BE2C (cell line): ENCODE results near the gene RAB11FIP3.

Source experiments
- DNase-seq: peaks from one replicate; pipeline ENCODE4 v3.0.0-alpha.2; 2020
- H3K27me3 ChIP-seq: fragments of 250-450 bp; sonication (Bioruptor Pico); 2 replicates; pipeline ENCODE4 v1.5.1; 2020; ENCODE audit warnings: mild to moderate bottlenecking
- H3K36me3 ChIP-seq: fragments of 250-450 bp; sonication (Bioruptor Pico); 2 replicates; pipeline ENCODE4 v1.5.1; 2020; ENCODE audit warnings: mild to moderate bottlenecking
- H3K4me1 ChIP-seq: fragments of 250-450 bp; sonication (Bioruptor Pico); 2 replicates; pipeline ENCODE4 v1.5.1; 2020
- H3K4me3 ChIP-seq: 2 replicates; pipeline ENCODE4 v1.5.1; 2011; ENCODE audit warnings: low read depth, low read length
- H3K9me3 ChIP-seq: fragments of 250-450 bp; sonication (Bioruptor Pico); 2 replicates; pipeline ENCODE4 v1.5.1; 2020
- CTCF ChIP-seq: IDR thresholded peaks from 2 replicates; pipeline ENCODE4 v1.5.1; 2012; ENCODE audit warnings: mild to moderate bottlenecking, low read depth, low read length

The RAB11FIP3 gene

GRCh38 chr16:396199-396598, 29.2 kb upstream of the RAB11FIP3 start:
- no peaks in the 10 kb centered on the region for H3K27me3 ChIP-seq
- TF ChIP-seq CTCF, result no peak
- H3K9me3 ChIP-seq, result no peaks in the 10 kb centered on the region
- no peak for DNase-seq
- peaks cover 8% of the 10 kb centered on the region for H3K4me1 ChIP-seq
- H3K36me3 ChIP-seq, result peaks cover 27% of the 10 kb centered on the region
- H3K4me3 ChIP-seq, result peak overlapping the region; percentile 62

GRCh38 chr16:396605-397004, 28.8 kb upstream of the RAB11FIP3 start:
- no peaks in the 10 kb centered on the region for H3K27me3 ChIP-seq
- peak; percentile 68 for DNase-seq
- H3K4me3 ChIP-seq, result peak overlapping the region; percentile 62
- TF ChIP-seq CTCF, result no peak
- peaks cover 27% of the 10 kb centered on the region for H3K36me3 ChIP-seq
- H3K4me1 ChIP-seq, result peaks cover 8% of the 10 kb centered on the region
- H3K9me3 ChIP-seq, result no peaks in the 10 kb centered on the region

- TF ChIP-seq CTCF, result no peak
- DNase-seq, result peak; percentile 69
- peak within 1 kb of the TSS; percentile 62 for H3K4me3 ChIP-seq
- no peaks in the 10 kb centered on the region for H3K27me3 ChIP-seq
- H3K9me3 ChIP-seq, result no peaks in the 10 kb centered on the region
- peaks cover 8% of the 10 kb centered on the region for H3K4me1 ChIP-seq
- peaks cover 27% of the 10 kb centered on the region for H3K36me3 ChIP-seq
Observed at GRCh38 chr16:397135-397661, 28.3 kb upstream of the RAB11FIP3 start, which contains the start of gene NME4. Gene NME4, plus strand, starts transcription at chr16:397199. Its CDS starts 24 bp downstream, at chr16:397223.

- peaks cover 27% of the 10 kb centered on the region for H3K36me3 ChIP-seq
- H3K4me1 ChIP-seq, result peaks cover 8% of the 10 kb centered on the region
- peak; percentile 39 for TF ChIP-seq CTCF
- H3K9me3 ChIP-seq, result no peaks in the 10 kb centered on the region
- peak; percentile 88 for DNase-seq
- H3K4me3 ChIP-seq, result peak overlapping the region; percentile 35
- no peaks in the 10 kb centered on the region for H3K27me3 ChIP-seq
Observed at GRCh38 chr16:397736-398332, 27.6 kb upstream of the RAB11FIP3 start.

- Histone ChIP-seq H3K4me3 (no peak overlapping the region; the same call in 1 of the 2 replicates), H3K4me1 (peaks cover 8% of the 10 kb centered on the region), H3K36me3 (peaks cover 27% of the 10 kb centered on the region), H3K27me3 (no peaks in the 10 kb centered on the region), H3K9me3 (no peaks in the 10 kb centered on the region)
- no peak for TF ChIP-seq CTCF
- DNase-seq, result no peak
Observed at GRCh38 chr16:398561-399339, 26.7 kb upstream of the RAB11FIP3 start.
